Ovary (tissue), 3 donors: ENCODE results near the gene PKN2.

Source experiments
- POLR2A ChIP-seq: fragments of 450-650 bp; IDR thresholded peaks from one replicate; pipeline ENCODE4 v1.6.1; 2017; ENCODE audit warnings: antibody characterized with exemption, mild to moderate bottlenecking, moderate library complexity
- TF ChIP-seq, protein P1 (sequence below), 3 donors: fragments of 450-650 bp in 2 of 3; fragments of 200-600 bp in 1 of 3; IDR thresholded peaks; one replicate each; pipeline versions ENCODE4 v1.5.1 to v1.8.0; 2016 to 2022; ENCODE audit warnings: antibody characterized with exemption in 3 of 3, mild to moderate bottlenecking in 1 of 3
- donor health status: DM: no; HTN: no; CAD: no.

DNA sequence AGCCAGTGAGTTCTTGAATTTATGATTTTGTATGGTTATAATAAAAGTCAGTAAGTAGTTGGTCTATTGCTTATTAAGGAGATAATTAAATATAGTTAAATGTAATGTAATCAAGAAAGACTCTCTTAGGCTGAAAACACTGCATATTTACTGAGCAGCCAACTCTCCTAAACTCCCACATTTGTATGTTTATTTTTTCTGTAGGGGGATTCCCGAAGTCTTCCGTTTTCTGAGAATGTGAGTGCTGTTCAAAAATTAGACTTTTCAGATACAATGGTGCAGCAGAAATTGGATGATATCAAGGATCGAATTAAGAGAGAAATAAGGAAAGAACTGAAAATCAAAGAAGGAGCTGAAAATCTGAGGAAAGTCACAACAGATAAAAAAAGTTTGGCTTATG lies 56.7 kb downstream of the PKN2 start:
- TF ChIP-seq, protein P1, sequence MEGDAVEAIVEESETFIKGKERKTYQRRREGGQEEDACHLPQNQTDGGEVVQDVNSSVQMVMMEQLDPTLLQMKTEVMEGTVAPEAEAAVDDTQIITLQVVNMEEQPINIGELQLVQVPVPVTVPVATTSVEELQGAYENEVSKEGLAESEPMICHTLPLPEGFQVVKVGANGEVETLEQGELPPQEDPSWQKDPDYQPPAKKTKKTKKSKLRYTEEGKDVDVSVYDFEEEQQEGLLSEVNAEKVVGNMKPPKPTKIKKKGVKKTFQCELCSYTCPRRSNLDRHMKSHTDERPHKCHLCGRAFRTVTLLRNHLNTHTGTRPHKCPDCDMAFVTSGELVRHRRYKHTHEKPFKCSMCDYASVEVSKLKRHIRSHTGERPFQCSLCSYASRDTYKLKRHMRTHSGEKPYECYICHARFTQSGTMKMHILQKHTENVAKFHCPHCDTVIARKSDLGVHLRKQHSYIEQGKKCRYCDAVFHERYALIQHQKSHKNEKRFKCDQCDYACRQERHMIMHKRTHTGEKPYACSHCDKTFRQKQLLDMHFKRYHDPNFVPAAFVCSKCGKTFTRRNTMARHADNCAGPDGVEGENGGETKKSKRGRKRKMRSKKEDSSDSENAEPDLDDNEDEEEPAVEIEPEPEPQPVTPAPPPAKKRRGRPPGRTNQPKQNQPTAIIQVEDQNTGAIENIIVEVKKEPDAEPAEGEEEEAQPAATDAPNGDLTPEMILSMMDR (IDR thresholded peaks at IDR 0.05) = no peak
- no peak for TF ChIP-seq POLR2A
